ENCODE data around the gene NR2C2.

NR2C2 gene

GRCh38 chr3:14929310-14930074 is 17.9 kb upstream of the NR2C2 start:
- no peak for DNase-seq (ENCODE audit: low read depth)
- H3K4me3 ChIP-seq (ENCODE audit: low read depth, low read length): no peak overlapping the region
- TF ChIP-seq CTCF (conservative IDR thresholded peaks at IDR 0.05; ENCODE audit: low read depth, low read length): no peak

DNA sequence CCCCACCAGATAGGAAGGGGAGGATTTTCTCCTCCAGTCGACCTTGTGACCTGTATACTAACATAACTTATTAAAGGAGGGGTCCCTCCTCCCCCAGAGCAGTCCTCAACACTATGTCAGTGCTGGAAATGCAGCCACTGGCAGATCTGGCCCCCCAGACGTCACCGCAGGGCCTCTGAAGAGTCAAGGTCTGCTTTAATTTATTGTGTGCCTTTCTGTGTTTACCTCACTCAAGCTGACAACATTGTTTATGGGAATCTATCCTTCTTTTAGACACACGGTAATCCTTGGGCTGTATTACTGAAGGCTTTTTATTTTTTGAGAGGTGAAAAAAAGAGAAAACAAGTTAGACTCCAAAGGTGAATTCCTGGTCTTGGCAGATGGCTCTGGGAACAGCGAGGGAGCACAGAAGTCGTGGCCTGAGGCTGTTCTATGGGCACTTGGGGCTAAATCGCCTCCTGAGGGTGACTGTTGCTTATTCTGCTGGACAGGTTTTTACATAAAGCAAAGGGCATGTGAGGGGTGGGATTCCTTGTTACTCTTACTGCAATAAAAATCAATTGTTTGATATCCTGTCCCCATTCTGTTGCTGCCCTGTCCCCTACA is 13.5 kb upstream of the NR2C2 start:
- TF ChIP-seq CTCF (conservative IDR thresholded peaks at IDR 0.05; ENCODE audit: low read depth, low read length): no peak
- H3K4me3 ChIP-seq (ENCODE audit: low read depth, low read length): no peak overlapping the region
- no peak for DNase-seq (ENCODE audit: low read depth)

- no peak for TF ChIP-seq CTCF (conservative IDR thresholded peaks at IDR 0.05; ENCODE audit: low read depth, low read length)
- no peak overlapping the region for H3K4me3 ChIP-seq (ENCODE audit: low read depth, low read length)
- DNase-seq (ENCODE audit: low read depth): no peak
These were observed 11.6 kb upstream of the NR2C2 start for GRCh38 chr3:14935592-14936345.

DNA sequence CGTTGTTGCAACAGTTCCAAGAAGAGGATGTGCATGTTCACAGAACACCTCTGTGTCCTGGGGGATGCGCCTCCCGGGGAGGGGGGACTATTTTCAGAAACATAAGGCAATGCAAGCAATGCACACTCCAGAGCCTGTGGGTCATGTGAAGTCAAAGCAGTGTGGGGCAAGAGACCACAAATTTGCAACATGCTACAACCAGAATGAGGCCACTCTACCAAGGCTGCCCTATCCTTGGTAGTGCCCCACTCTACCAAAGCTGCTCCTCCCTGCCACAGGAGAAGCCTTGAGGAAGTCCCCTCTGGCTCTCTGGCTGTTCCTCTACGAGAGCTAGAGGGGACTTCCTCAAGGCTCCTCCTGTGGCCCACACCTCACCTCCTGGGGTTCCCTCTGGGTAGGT is 8.4 kb upstream of the NR2C2 start:
- no peak overlapping the region for H3K4me3 ChIP-seq (ENCODE audit: low read depth, low read length)
- DNase-seq (ENCODE audit: low read depth): no peak
- no peak for TF ChIP-seq CTCF (conservative IDR thresholded peaks at IDR 0.05; ENCODE audit: low read depth, low read length)

GRCh38 chr3:14941871-14942270 is 5.5 kb upstream of the NR2C2 start:
- TF ChIP-seq CTCF (conservative IDR thresholded peaks at IDR 0.05; ENCODE audit: low read depth, low read length): no peak
- no peak for DNase-seq (ENCODE audit: low read depth)
- H3K4me3 ChIP-seq (ENCODE audit: low read depth, low read length): no peak overlapping the region

- no peak for TF ChIP-seq CTCF (conservative IDR thresholded peaks at IDR 0.05; ENCODE audit: low read depth, low read length)
- no peak overlapping the region for H3K4me3 ChIP-seq (ENCODE audit: low read depth, low read length)
- no peak for DNase-seq (ENCODE audit: low read depth)
These were observed 4.3 kb upstream of the NR2C2 start for GRCh38 chr3:14943042-14943441.
